ENCODE measurements around the gene ANKRD13D.
A peak's percentile ranks its signal among the peaks of the same experiment; 100 is the strongest.

The ANKRD13D gene

GRCh38 chr11:67274768-67275605, 14.1 kb upstream of the ANKRD13D start:
- no peak for ATAC-seq

- no peak for ATAC-seq
These were observed 13.3 kb upstream of the ANKRD13D start for GRCh38 chr11:67275606-67276409.

- ATAC-seq, result peak; percentile 17 to 22
These were observed 12.3 kb upstream of the ANKRD13D start for GRCh38 chr11:67276781-67277230.

GRCh38 chr11:67277231-67277961, 11.7 kb upstream of the ANKRD13D start:
- ATAC-seq, result peak; percentile 95

- no peak for ATAC-seq
These were observed 10.8 kb upstream of the ANKRD13D start for GRCh38 chr11:67278135-67278938.

GRCh38 chr11:67278939-67279588, 10.0 kb upstream of the ANKRD13D start:
- no peak for ATAC-seq

GRCh38 chr11:67279589-67280340, 9.3 kb upstream of the ANKRD13D start:
- no peak for ATAC-seq

GRCh38 chr11:67280341-67280787, 8.7 kb upstream of the ANKRD13D start:
- ATAC-seq, result no peak

- no peak for ATAC-seq
These were observed 8.1 kb upstream of the ANKRD13D start for GRCh38 chr11:67280788-67281551.

GRCh38 chr11:67281552-67282150, 7.5 kb upstream of the ANKRD13D start:
- no peak for ATAC-seq

- ATAC-seq, result no peak
These were observed 6.8 kb upstream of the ANKRD13D start for GRCh38 chr11:67282155-67282875.

- no peak for ATAC-seq
These were observed 6.2 kb upstream of the ANKRD13D start for GRCh38 chr11:67282876-67283371.

- ATAC-seq, result no peak
These were observed 5.6 kb upstream of the ANKRD13D start for GRCh38 chr11:67283481-67283963.

- ATAC-seq, result no peak
These were observed 4.1 kb upstream of the ANKRD13D start for GRCh38 chr11:67284811-67285540.

- no peak for ATAC-seq
These were observed 3.3 kb upstream of the ANKRD13D start for GRCh38 chr11:67285541-67286498.

- no peak for ATAC-seq
These were observed 2.3 kb upstream of the ANKRD13D start for GRCh38 chr11:67286621-67287333.
